Tibial nerve (tissue), 4 donors: ENCODE measurements around the gene TBCD. TPM values are rescaled to one million over a fixed set of nuclear protein-coding genes. Genes with fewer than 3 reads are reported as not detected.

ENCODE experiments used
- DNase-seq, 2 donors: peaks; one replicate each; pipeline ENCODE4 v3.0.0-alpha.2; 2019; ENCODE audit warnings: low spot score in 2 of 2
- H3K27ac ChIP-seq, 4 donors: fragments of 200-600 bp; sonication (generic) in 3 of 4; one replicate each; pipeline ENCODE4 v1.5.1; 2017 to 2019; ENCODE audit warnings: mild to moderate bottlenecking in 1 of 4
- H3K27me3 ChIP-seq, 2 donors: fragments of 200-600 bp; sonication (generic) in 1 of 2; one replicate each; pipeline versions ENCODE4 v1.5.1 to v1.6.0; 2017 to 2019
- H3K36me3 ChIP-seq, 3 donors: fragments of 200-600 bp; sonication (generic); one replicate each; pipeline ENCODE4 v1.5.1; 2018 to 2019
- H3K4me1 ChIP-seq, 4 donors: fragments of 200-600 bp; sonication (generic) in 3 of 4; one replicate each; pipeline ENCODE4 v1.5.1; 2017 to 2019
- H3K4me3 ChIP-seq, 4 donors: fragments of 200-600 bp; sonication (generic) in 3 of 4; one replicate each; pipeline ENCODE4 v1.5.1; 2017 to 2019; ENCODE audit warnings: mild to moderate bottlenecking in 1 of 4, moderate library complexity in 1 of 4
- H3K9me3 ChIP-seq, 4 donors: fragments of 200-600 bp; sonication (generic) in 3 of 4; one replicate each; pipeline ENCODE4 v1.5.1; 2017 to 2019
- CTCF ChIP-seq, 5 experiments: fragments of 200-600 bp in 3 of 5; fragments of 450-650 bp in 2 of 5; sonication (generic) in 3 of 5; IDR thresholded peaks; one replicate each; pipeline ENCODE4 v1.5.1; 2016 to 2019; ENCODE audit warnings: antibody characterized with exemption in 5 of 5, mild to moderate bottlenecking in 3 of 5, moderate library complexity in 2 of 5
- EP300 ChIP-seq, 2 donors: sonication (generic); formaldehyde crosslinking; IDR thresholded peaks; one replicate each; pipeline ENCODE4 v1.6.1; 2017; ENCODE audit warnings: antibody characterized with exemption in 2 of 2, mild to moderate bottlenecking in 1 of 2
- POLR2A ChIP-seq, 2 donors: fragments of 450-650 bp; IDR thresholded peaks; one replicate each; pipeline ENCODE4 v1.6.1; 2017; ENCODE audit warnings: antibody characterized with exemption in 2 of 2, mild to moderate bottlenecking in 2 of 2, moderate library complexity in 2 of 2
- WGBS, 2 donors: methylation state at CpG; one replicate each; pipeline ENCODE4 v1.1.5; 2018; 5-methylcytosine and 5-hydroxymethylcytosine counted together
- total RNA-seq, 4 donors: library from RNA; depleted of rRNA; stranded (reverse); fragments of >200 nt; gene quantifications; one replicate each; pipeline ENCODE4 v1.1.0, GENCODE V29; 2016

TBCD gene
- total RNA-seq, 4 donors from 2014 or later: 42.6 to 115 (median 87.9) TPM

GRCh38 chr17:82810644-82811430, 59.0 kb downstream of the TBCD start:
- 80 to 84% methylated on average over 20 to 22 of the region's 22 CpGs for WGBS, 2 donors
- TF ChIP-seq EP300 (IDR thresholded peaks at IDR 0.05) (no peak), CTCF (IDR thresholded peaks at IDR 0.05) (no peak), POLR2A (IDR thresholded peaks at IDR 0.05) (no peak)
- no peaks in the 10 kb centered on the region for H3K9me3 ChIP-seq
- H3K4me3 ChIP-seq: no peak overlapping the region
- H3K4me1 ChIP-seq: peaks cover 0 to 20% (median 0%) of the 10 kb centered on the region in 4 donors
- no peaks in the 10 kb centered on the region for H3K27me3 ChIP-seq
- DNase-seq: no peak
- H3K27ac ChIP-seq: no peak overlapping the region
- H3K36me3 ChIP-seq: peaks cover 0 to 89% (median 0%) of the 10 kb centered on the region in 3 donors

- DNase-seq: no peak
- no peak for TF ChIP-seq POLR2A (IDR thresholded peaks at IDR 0.05)
- no peak overlapping the region for H3K27ac ChIP-seq
- H3K36me3 ChIP-seq: peaks cover 0 to 90% (median 0%) of the 10 kb centered on the region in 3 donors
- H3K4me1 ChIP-seq: peaks cover 0 to 8% (median 0%) of the 10 kb centered on the region in 4 donors
- no peaks in the 10 kb centered on the region for H3K9me3 ChIP-seq
- no peaks in the 10 kb centered on the region for H3K27me3 ChIP-seq
- H3K4me3 ChIP-seq: no peak overlapping the region
- WGBS, 2 donors: 93 to 94% methylated on average over 14 to 15 of the region's 15 CpGs
These were observed 60.2 kb downstream of the TBCD start for GRCh38 chr17:82812058-82812457.

GRCh38 chr17:82812601-82813000, 60.7 kb downstream of the TBCD start:
- TF ChIP-seq POLR2A (IDR thresholded peaks at IDR 0.05): no peak
- no peak for TF ChIP-seq CTCF (IDR thresholded peaks at IDR 0.05)
- TF ChIP-seq EP300 (IDR thresholded peaks at IDR 0.05): no peak
- 97 to 98% methylated on average over 17 of the region's 17 CpGs for WGBS, 2 donors
- no peaks in the 10 kb centered on the region for H3K9me3 ChIP-seq
- H3K27ac ChIP-seq: no peak overlapping the region
- no peaks in the 10 kb centered on the region for H3K27me3 ChIP-seq
- H3K4me3 ChIP-seq: no peak overlapping the region
- DNase-seq: no peak
- peaks cover 0 to 2% (median 0%) of the 10 kb centered on the region in 4 donors for H3K4me1 ChIP-seq
- peaks cover 0 to 90% (median 0%) of the 10 kb centered on the region in 3 donors for H3K36me3 ChIP-seq

GRCh38 chr17:82813299-82814051, 61.6 kb downstream of the TBCD start:
- no peak overlapping the region for H3K27ac ChIP-seq
- DNase-seq: no peak
- peaks cover 0 to 91% (median 0%) of the 10 kb centered on the region in 3 donors for H3K36me3 ChIP-seq
- H3K4me3 ChIP-seq: no peak overlapping the region
- H3K4me1 ChIP-seq: no peaks in the 10 kb centered on the region
- no peaks in the 10 kb centered on the region for H3K9me3 ChIP-seq
- 89 to 90% methylated on average over 23 of the region's 23 CpGs for WGBS, 2 donors
- TF ChIP-seq CTCF (IDR thresholded peaks at IDR 0.05) (no peak), POLR2A (IDR thresholded peaks at IDR 0.05) (no peak)
- no peaks in the 10 kb centered on the region for H3K27me3 ChIP-seq

GRCh38 chr17:82814834-82815233, 63.0 kb downstream of the TBCD start:
- Histone ChIP-seq H3K27ac (no peak overlapping the region), H3K4me3 (no peak overlapping the region), H3K9me3 (peaks cover 0 to 10% (median 0%) of the 10 kb centered on the region in 4 donors), H3K4me1 (no peaks in the 10 kb centered on the region), H3K36me3 (peaks cover 0 to 94% (median 0%) of the 10 kb centered on the region in 3 donors), H3K27me3 (no peaks in the 10 kb centered on the region)
- DNase-seq: no peak
- TF ChIP-seq EP300 (IDR thresholded peaks at IDR 0.05) (no peak), CTCF (IDR thresholded peaks at IDR 0.05) (no peak), POLR2A (IDR thresholded peaks at IDR 0.05) (no peak)
- WGBS, 2 donors: 95 to 96% methylated on average over 19 to 20 of the region's 20 CpGs
